Osteocyte (in vitro differentiated cells): ENCODE measurements around the gene NCOR2. TPM values are rescaled to one million over a fixed set of nuclear protein-coding genes. Genes with fewer than 3 reads are reported as not detected.

Experiments
- DNase-seq: peaks from one replicate; pipeline ENCODE4 v3.0.0; 2021; ENCODE audit warnings: mixed read lengths; ENCODE audit not compliant: unreplicated experiment; ENCODE audit errors: extremely low spot score
- H3K27ac Mint-ChIP-seq: one replicate; pipeline ENCODE4 v1.8.0; 2021; ENCODE audit warnings: mild to moderate bottlenecking, mixed read lengths; ENCODE audit not compliant: unreplicated experiment
- H3K27me3 Mint-ChIP-seq: one replicate; pipeline ENCODE4 v1.8.0; 2021; ENCODE audit warnings: mixed read lengths; ENCODE audit not compliant: unreplicated experiment
- H3K36me3 Mint-ChIP-seq: one replicate; pipeline ENCODE4 v1.8.0; 2021; ENCODE audit warnings: mixed read lengths; ENCODE audit not compliant: unreplicated experiment
- H3K4me1 Mint-ChIP-seq: one replicate; pipeline ENCODE4 v1.8.0; 2021; ENCODE audit warnings: mixed read lengths; ENCODE audit not compliant: unreplicated experiment
- H3K4me3 Mint-ChIP-seq: one replicate; pipeline ENCODE4 v1.8.0; 2021; ENCODE audit warnings: mild to moderate bottlenecking, moderate library complexity, mixed read lengths; ENCODE audit not compliant: unreplicated experiment
- H3K9me3 Mint-ChIP-seq: one replicate; pipeline ENCODE4 v1.8.0; 2021; ENCODE audit warnings: mixed read lengths; ENCODE audit not compliant: unreplicated experiment
- CTCF ChIP-seq: fragments of 200-600 bp; sonication (generic); IDR thresholded peaks from 2 replicates; pipeline ENCODE4 v1.5.0; 2021; ENCODE audit warnings: antibody characterized with exemption, mild to moderate bottlenecking, moderate library complexity
- total RNA-seq: library from RNA; stranded (reverse); gene quantifications from 2 replicates; pipeline ENCODE4 v1.2.1, GENCODE V29; 2021

Gene NCOR2
- total RNA-seq, 1 donor from 2014 or later = 362 TPM

- H3K27me3 Mint-ChIP-seq = no peaks in the 10 kb centered on the region
- H3K4me1 Mint-ChIP-seq = peaks cover 31% of the 10 kb centered on the region
- DNase-seq = no peak
Measured at GRCh38 chr12:124571556-124571955, 4.1 kb upstream of the NCOR2 start.

GRCh38 chr12:124570810-124571209, 3.4 kb upstream of the NCOR2 start:
- H3K4me3 Mint-ChIP-seq = no peak overlapping the region

More at GRCh38 chr12:124571556-124571955, 4.1 kb upstream of the NCOR2 start:
- no peak for TF ChIP-seq CTCF
- Mint-ChIP-seq H3K36me3 (no peaks in the 10 kb centered on the region), H3K27ac (no peak overlapping the region), H3K4me3 (no peak overlapping the region), H3K9me3 (no peaks in the 10 kb centered on the region)

DNA sequence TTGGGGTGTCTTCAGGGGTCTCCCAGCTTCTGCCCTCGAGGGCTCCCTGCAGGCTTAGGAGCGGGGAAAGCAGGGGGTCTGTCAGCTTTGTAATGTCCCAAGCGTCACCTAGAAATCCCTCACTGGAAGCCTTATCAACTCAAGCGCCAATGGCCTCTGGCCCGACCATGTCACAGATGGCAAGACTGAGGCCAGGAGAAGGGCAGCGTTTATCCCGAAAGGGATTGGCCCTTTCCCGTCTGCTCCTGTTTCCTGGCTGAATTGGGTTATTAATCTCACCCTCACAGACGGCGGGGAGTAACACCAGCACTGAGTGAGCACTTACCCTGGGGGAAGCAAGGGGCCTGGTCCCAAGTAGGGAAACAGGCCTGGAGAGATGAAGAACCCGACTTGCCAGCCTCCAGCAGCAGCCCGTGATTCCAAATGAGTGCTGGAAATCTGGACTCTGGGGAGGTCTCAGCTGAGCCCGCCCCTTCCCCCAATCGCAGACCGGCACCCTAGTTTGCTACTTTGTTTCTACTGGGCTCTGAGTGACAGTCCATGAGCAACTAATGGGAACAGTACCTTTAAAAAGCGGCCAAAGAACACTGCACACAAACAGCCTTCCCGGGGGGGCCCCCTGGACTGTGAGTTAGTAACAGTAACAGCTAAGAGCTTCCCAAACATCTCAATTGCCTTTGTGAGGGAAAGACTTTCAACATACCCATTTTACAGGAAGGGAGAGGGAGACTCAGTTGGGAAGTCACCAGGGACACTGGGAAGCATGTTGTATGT, 2.1 kb upstream of the NCOR2 start:
- DNase-seq = no peak
- Mint-ChIP-seq H3K27ac (no peak overlapping the region), H3K9me3 (no peaks in the 10 kb centered on the region), H3K27me3 (no peaks in the 10 kb centered on the region), H3K4me1 (peaks cover 37% of the 10 kb centered on the region), H3K4me3 (no peak overlapping the region), H3K36me3 (no peaks in the 10 kb centered on the region)
- TF ChIP-seq CTCF = no peak

More at GRCh38 chr12:124570810-124571209, 3.4 kb upstream of the NCOR2 start:
- no peaks in the 10 kb centered on the region for H3K27me3 Mint-ChIP-seq
- DNase-seq = no peak
- H3K4me1 Mint-ChIP-seq = peaks cover 29% of the 10 kb centered on the region
- TF ChIP-seq CTCF = no peak
- H3K9me3 Mint-ChIP-seq = no peaks in the 10 kb centered on the region
- no peaks in the 10 kb centered on the region for H3K36me3 Mint-ChIP-seq
- no peak overlapping the region for H3K27ac Mint-ChIP-seq

- Mint-ChIP-seq H3K27ac (peak overlapping the region; percentile 95), H3K4me3 (peak overlapping the region; percentile 59), H3K9me3 (no peaks in the 10 kb centered on the region), H3K27me3 (no peaks in the 10 kb centered on the region), H3K4me1 (peaks cover 40% of the 10 kb centered on the region), H3K36me3 (no peaks in the 10 kb centered on the region)
- TF ChIP-seq CTCF = peak; percentile 57
- DNase-seq = peak; percentile 97
Measured at GRCh38 chr12:124568431-124569374, 1.3 kb upstream of the NCOR2 start.
